SH-SY5Y (cell line): Measurements from ENCODE around the gene MFSD2B.

Experiments
- GATA2 ChIP-seq: IDR thresholded peaks from 2 replicates; pipeline ENCODE4 v1.6.1; 2011; ENCODE audit warnings: mild to moderate bottlenecking, low read depth, low read length
- GATA3 ChIP-seq: IDR thresholded peaks from 2 replicates; pipeline ENCODE4 v1.6.1; 2011; ENCODE audit warnings: low read depth, mild to moderate bottlenecking, low read length, moderate library complexity

Gene MFSD2B, protein sequence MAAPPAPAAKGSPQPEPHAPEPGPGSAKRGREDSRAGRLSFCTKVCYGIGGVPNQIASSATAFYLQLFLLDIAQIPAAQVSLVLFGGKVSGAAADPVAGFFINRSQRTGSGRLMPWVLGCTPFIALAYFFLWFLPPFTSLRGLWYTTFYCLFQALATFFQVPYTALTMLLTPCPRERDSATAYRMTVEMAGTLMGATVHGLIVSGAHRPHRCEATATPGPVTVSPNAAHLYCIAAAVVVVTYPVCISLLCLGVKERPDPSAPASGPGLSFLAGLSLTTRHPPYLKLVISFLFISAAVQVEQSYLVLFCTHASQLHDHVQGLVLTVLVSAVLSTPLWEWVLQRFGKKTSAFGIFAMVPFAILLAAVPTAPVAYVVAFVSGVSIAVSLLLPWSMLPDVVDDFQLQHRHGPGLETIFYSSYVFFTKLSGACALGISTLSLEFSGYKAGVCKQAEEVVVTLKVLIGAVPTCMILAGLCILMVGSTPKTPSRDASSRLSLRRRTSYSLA

DNA sequence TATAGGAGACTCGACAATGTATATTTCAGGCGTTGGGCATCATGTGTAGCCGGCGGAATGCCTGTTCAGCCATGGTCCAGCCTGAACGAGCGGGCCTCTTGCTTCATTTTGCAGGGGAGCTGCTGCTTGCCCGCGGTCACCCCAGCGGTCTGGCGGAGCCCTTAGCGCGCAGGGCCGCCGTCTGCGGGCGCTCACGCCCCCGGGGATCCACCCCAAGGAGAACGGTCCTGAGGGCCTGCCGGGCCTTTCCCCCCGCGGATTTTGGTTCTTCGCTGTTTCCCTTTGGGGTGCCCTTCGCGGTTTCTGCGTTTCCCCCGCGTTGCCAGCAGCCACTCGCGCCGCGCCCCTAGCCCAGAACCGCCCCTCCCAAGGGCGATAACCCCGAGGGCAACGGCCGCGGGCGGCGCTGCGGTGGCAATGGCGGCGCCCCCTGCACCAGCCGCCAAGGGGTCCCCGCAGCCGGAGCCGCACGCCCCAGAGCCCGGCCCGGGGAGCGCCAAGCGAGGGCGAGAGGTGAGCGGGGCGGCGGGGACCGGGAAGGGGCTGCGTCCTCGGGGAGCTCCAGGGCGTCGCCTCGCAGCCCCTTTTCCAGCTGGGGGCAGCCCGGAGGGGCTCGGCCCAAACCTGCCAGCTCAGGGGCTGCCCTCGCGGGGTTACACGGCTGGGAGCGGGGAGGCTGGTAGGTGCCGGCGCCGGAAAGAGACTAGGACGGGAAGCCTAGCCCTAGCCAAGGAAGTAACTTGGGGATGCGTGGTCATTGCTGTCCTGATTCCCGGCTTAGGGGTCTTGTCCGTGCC, at the start of gene MFSD2B:
TSS of gene MFSD2B (plus strand) at position 406 of the 797 bp plus-strand sequence. CDS start at position 418, 12 bp downstream.
- TF ChIP-seq GATA3, result no peak
- TF ChIP-seq GATA2, result no peak

DNA sequence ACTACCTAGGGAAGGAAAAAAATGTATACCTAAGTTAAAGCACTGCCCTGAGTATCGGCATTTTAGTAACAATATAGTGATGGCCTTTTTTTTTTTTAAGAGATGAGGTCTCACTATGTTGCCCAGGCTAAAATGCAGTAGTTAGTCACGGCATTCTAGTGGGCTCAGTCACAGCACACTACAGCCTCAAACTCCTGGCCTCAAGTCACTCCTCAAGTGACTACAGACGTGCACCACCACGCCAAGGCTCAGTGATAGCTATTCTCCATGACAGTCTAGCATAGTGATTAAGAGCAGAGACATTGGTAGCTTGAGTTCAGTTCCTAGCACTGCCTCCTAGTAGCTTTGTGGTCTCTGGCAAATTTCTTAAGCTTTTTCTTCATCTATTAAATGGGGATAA, 42.0 kb upstream of the MFSD2B start:
- TF ChIP-seq GATA2 (no peak), GATA3 (no peak)

DNA sequence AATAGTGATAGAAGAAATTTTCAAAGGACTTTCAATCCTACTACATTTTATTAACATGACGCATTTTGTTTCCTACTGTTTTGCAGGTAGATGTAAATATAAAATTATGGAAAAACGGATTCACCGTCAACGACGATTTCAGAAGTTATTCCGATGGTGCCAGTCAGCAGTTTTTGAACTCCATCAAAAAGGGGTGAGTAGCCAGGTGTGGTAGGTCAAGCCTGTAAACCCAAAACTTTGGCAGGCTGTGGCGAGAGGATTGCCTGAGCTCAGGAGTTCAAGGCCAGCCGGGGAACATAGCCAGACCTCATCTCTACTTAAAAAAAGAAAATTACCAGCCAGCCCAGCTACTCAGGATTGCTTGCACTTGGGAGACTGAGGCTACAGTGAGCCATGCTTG, 33.0 kb upstream of the MFSD2B start:
- no peak for TF ChIP-seq GATA2
- no peak for TF ChIP-seq GATA3

DNA sequence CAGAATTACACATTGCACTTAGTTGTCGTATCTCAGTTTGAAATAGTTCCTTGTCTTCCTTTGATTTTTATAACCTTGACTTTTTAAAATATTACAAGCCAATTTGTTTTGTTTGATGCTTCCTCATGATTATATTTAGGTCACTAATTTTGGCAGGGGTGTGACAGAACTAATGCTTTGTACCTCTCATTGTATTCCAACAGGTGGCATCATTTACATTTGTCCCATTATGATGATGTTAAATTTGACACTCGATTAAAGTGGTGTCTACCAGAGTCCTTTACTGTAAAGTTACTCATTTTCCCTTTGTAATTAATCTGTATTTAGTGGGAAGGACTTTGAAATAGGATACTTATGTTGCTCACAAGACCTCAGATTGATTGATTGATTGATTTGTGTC, 21.5 kb upstream of the MFSD2B start:
- TF ChIP-seq GATA2 (no peak), GATA3 (no peak)

DNA sequence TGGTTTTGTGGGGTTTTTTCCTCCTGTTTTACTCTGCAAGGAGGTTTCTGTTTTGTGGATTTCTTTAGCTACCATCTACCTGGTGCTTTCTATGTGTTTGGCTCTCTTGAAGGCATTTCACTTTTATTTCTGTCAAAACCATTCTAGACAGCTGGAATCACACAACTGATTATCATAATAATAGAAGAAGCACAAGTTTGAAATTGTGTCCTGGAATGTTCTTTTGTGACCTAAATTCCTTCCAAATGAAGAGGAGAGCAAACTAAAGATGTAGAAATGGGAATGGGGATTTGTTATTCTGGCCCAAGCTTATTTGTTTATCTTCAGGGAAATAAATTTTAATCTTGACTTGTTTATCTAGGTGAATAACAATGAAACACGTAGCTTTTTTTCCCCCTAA, 17.0 kb upstream of the MFSD2B start:
- TF ChIP-seq GATA2 (no peak), GATA3 (no peak)

DNA sequence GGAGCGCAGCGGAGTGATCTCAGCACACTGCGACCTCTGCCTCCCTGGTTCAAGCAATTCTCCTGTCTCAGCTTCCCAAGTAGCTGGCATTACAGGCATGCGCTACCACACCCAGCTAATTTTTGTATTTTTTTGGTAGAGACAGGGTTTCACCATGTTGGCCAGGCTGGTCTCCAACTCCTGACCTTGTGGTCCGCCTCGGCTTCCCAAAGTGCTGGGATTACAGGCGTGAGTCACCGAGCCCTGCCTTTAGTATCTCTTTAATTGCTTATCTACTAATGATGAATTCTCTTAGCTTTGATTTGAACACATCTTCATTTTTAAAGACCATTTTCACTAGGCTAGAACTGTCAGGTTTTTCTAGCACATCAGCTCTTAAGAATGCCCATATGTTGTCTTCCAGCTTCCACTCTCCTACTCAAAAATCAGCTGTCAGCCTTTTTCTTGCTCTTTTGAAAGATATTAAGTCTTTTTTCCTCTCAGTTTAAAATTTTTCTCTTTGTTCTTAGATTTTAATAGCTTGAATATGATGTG, 16.1 kb upstream of the MFSD2B start:
- TF ChIP-seq GATA2 (no peak), GATA3 (no peak)

DNA sequence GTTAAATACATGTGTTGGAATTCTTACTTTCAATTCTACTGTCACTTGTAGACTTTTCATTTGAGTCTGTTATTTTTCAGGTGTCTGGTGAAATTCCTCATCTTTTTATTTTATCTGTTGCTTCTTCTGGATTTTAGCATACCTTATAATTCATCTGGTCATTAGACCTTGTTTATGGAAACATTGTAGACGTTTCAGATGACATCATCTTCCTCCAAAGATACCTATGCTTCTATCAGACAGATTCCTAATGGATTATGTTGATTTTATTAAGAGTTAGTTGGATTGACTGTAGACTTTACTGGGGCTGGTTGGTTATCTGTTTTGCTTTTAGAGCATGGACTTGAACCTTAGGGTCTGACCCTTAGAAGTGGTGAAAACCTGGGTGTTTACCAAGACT, 15.3 kb upstream of the MFSD2B start:
- no peak for TF ChIP-seq GATA3
- no peak for TF ChIP-seq GATA2

DNA sequence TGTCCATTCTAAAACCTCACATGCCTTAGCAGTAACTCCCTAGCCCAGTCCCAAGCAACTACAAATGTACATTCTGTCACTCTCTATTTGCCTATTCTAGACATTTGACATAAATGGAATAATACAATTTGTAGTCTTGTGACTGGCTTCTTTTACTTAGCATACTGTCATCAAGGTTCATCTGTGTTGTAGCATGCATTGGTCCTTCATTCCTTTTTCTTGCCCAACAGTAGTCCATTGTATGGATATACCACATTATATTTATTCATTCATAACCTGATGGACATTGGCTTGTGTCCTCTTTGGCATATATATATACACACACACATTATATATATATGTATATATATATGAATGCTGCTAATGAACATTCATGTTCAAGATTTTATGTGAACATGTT, 2.2 kb upstream of the MFSD2B start:
- TF ChIP-seq GATA2 (no peak), GATA3 (no peak)

DNA sequence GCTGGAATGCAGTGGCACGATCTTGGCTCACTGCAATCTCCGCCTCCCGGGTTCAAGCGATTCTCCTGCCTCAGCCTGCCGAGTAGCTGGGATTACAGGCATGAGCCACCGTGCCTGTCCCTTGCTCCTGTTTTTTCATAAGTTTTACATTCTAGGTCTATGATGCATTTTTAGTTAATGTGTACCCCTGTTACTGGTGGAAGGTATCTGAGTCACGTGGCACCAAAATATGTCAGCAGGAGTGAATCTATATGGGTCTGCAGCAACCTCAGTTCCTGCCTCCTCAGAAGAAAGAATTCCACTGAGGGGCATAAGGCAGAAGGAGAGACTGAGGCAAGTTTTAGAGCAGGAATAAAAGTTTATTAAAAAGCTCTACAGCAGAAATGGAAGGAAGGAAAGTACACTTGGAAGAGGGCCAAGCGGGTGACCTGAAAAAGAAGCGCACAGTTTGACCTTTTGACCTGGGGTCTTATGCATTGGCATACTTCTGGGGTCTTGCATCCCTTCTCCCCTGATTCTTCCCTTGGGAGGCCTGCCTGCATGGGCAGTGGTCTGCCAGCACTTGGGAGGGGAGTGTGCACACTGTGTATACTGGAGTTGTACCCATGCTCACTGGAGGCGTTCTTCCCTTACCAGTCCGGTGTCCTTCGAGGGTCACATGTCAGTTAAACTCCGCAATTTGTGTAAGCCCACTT, 1.1 kb upstream of the MFSD2B start:
- no peak for TF ChIP-seq GATA2
- TF ChIP-seq GATA3, result no peak

DNA sequence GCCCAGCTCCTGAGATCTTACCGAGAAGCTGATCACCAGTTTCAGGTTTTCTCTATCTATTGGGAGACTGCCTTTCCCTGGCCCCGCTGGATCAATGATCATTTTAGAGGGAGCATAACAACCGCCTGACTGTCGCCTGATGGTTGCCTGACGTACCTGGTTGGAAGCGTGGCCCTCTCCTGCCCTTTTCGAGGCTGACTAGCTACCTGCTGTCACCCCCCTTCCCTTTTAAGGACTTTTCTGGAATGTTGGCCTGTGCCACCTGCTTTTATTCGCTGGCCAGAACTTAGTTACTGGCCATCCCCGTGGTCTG, 562 bp upstream of the MFSD2B start:
- TF ChIP-seq GATA2 (no peak), GATA3 (no peak)

DNA sequence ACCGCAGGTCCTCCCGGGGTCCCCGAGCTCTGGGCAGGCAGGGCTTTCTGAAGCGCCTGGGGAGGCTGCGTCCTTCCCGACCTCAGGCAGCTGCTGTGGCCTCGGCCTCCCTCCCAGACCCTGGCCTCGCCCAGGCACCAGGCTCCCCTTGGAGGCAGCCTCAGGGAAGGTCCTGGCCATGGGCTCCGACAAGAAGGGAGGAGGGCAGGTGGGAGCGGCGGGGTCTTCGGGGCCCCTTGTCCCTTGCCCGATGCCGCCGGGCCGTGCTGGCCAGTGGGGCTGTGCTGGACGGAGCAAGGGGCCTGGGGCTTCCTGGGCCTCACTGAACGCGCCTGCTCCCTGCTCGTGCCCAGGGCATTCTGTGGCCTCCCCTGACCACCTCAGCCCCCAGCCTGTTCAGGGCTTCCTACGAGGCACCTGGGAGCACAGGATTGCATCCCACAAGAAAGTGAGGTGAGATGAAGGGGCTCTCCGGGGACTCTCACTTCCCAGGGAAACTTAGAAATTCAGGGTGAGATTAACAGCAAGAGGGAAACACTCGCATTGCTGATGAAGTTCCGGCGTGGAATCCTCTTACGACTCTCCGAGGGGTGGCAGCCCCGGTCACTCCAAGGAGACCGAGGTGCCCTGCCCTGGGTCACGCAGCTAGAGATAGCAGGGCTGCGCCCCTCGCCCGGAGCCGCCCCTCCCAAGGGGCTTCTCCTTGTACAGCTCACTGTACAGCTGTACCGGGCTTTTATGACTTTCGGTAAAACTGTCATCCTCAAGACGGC, 778 bp downstream of the MFSD2B start:
- TF ChIP-seq GATA3, result no peak
- no peak for TF ChIP-seq GATA2

DNA sequence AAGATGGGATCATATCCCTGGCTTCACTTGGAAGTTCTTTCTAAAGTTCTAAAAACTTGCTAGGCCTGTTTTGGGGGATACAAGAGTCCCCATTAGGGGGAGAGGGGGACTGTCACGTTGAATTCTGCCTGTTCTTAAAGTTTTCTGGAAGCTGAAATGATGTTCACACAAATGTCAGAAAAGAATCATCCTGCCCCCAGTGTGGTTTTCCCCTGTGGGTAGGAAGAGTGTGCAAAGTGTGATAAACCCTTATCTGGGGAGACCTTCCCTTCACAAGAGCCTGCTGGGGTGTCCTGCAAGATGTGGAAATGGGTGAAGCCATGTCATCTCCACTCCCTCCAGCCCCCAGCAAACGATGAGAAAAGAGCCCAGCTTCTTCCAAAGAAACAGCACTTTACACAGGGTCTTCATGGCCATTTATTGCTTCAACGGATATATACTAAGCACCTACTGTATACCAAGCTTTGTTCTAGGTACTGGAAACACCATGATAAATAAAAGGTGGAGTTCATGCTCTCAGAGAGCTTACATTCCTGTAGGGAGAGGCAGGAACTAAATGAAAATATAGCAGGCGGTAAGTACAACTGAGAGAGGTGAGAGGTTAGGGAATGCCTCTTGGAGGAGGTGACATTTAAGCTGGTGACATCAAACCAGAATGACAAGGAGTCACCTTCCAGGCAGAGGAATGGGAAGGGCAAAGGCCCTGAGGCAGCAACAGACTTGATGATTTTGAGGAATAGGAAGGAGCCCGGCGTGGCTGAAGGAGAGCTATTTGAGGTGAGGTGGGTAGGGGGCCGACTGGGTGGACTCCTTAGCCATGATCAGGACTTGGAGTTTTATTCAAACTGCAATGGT, 1.6 kb downstream of the MFSD2B start:
- TF ChIP-seq GATA3 (no peak), GATA2 (no peak)
